Suprapubic skin (tissue), 4 donors: ENCODE measurements around the gene SYNE3. TPM values are rescaled to one million over a fixed set of nuclear protein-coding genes. Genes with fewer than 3 reads are reported as not detected.

Source experiments
- DNase-seq, 2 donors: peaks; one replicate each; pipeline ENCODE4 v3.0.0-alpha.2; 2019; ENCODE audit warnings: low spot score in 2 of 2
- H3K27ac ChIP-seq: fragments of 200-600 bp; sonication (generic); one replicate; pipeline ENCODE4 v1.5.1; 2019
- H3K27me3 ChIP-seq: fragments of 200-600 bp; sonication (generic); one replicate; pipeline ENCODE4 v1.5.1; 2019
- H3K36me3 ChIP-seq: fragments of 200-600 bp; sonication (generic); one replicate; pipeline ENCODE4 v1.5.1; 2019
- H3K4me1 ChIP-seq: fragments of 200-600 bp; sonication (generic); one replicate; pipeline ENCODE4 v1.5.1; 2019
- H3K4me3 ChIP-seq: fragments of 200-600 bp; sonication (generic); one replicate; pipeline ENCODE4 v1.5.1; 2019; ENCODE audit warnings: mild to moderate bottlenecking
- H3K9me3 ChIP-seq: fragments of 200-600 bp; sonication (generic); one replicate; pipeline ENCODE4 v1.5.1; 2019
- EP300 ChIP-seq: sonication (generic); formaldehyde crosslinking; IDR thresholded peaks from one replicate; pipeline ENCODE4 v1.6.1; 2017; ENCODE audit warnings: antibody characterized with exemption
- POLR2A ChIP-seq, 2 donors: fragments of 450-650 bp; IDR thresholded peaks; one replicate each; pipeline ENCODE4 v1.6.1; 2017; ENCODE audit warnings: antibody characterized with exemption in 2 of 2, mild to moderate bottlenecking in 2 of 2, moderate library complexity in 2 of 2
- POLR2AphosphoS5 ChIP-seq, 3 donors: sonication (generic); formaldehyde crosslinking; IDR thresholded peaks; one replicate each; pipeline ENCODE4 v1.6.1; 2017; ENCODE audit warnings: antibody characterized with exemption in 3 of 3
- WGBS: methylation state at CpG from one replicate; pipeline ENCODE4 v1.1.5; 2018; 5-methylcytosine and 5-hydroxymethylcytosine counted together
- total RNA-seq, 4 donors: library from RNA; depleted of rRNA; stranded (reverse); fragments of >200 nt; gene quantifications; one replicate each; pipeline ENCODE4 v1.1.0, GENCODE V29; 2016
- TF ChIP-seq, protein P1 (sequence below), 2 donors: fragments of 200-600 bp in 1 of 2; fragments of 450-650 bp in 1 of 2; sonication (generic) in 1 of 2; IDR thresholded peaks; one replicate each; pipeline ENCODE4 v1.5.1; 2016 to 2019; ENCODE audit warnings: antibody characterized with exemption in 2 of 2, mild to moderate bottlenecking in 1 of 2, moderate library complexity in 1 of 2

SYNE3 gene
- total RNA-seq, 4 donors from 2014 or later, result 9.1 to 21.4 (median 12.8) TPM

GRCh38 chr14:95545515-95546168 lies 29.2 kb upstream of the SYNE3 start:
- no peaks in the 10 kb centered on the region for H3K27me3 ChIP-seq

GRCh38 chr14:95544588-95544987 lies 28.1 kb upstream of the SYNE3 start:
- no peak for TF ChIP-seq POLR2AphosphoS5 (IDR thresholded peaks at IDR 0.05)
- Histone ChIP-seq H3K4me3 (no peak overlapping the region), H3K4me1 (peaks cover 3% of the 10 kb centered on the region), H3K27ac (no peak overlapping the region), H3K27me3 (no peaks in the 10 kb centered on the region), H3K36me3 (peaks cover 17% of the 10 kb centered on the region), H3K9me3 (no peaks in the 10 kb centered on the region)
- WGBS, result 88% methylated on average over 8 of the region's 8 CpGs
- DNase-seq, result no peak

More at GRCh38 chr14:95545515-95546168, 29.2 kb upstream of the SYNE3 start:
- Histone ChIP-seq H3K4me1 (peaks cover 3% of the 10 kb centered on the region), H3K4me3 (no peak overlapping the region), H3K9me3 (no peaks in the 10 kb centered on the region), H3K36me3 (peaks cover 22% of the 10 kb centered on the region), H3K27ac (no peak overlapping the region)
- no peak for DNase-seq
- WGBS, result 76% methylated on average over 5 of the region's 5 CpGs
- TF ChIP-seq POLR2AphosphoS5 (IDR thresholded peaks at IDR 0.05) (no peak), EP300 (no peak), POLR2A (IDR thresholded peaks at IDR 0.05) (no peak)
- TF ChIP-seq, protein P1, sequence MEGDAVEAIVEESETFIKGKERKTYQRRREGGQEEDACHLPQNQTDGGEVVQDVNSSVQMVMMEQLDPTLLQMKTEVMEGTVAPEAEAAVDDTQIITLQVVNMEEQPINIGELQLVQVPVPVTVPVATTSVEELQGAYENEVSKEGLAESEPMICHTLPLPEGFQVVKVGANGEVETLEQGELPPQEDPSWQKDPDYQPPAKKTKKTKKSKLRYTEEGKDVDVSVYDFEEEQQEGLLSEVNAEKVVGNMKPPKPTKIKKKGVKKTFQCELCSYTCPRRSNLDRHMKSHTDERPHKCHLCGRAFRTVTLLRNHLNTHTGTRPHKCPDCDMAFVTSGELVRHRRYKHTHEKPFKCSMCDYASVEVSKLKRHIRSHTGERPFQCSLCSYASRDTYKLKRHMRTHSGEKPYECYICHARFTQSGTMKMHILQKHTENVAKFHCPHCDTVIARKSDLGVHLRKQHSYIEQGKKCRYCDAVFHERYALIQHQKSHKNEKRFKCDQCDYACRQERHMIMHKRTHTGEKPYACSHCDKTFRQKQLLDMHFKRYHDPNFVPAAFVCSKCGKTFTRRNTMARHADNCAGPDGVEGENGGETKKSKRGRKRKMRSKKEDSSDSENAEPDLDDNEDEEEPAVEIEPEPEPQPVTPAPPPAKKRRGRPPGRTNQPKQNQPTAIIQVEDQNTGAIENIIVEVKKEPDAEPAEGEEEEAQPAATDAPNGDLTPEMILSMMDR (IDR thresholded peaks at IDR 0.05), result no peak

DNA sequence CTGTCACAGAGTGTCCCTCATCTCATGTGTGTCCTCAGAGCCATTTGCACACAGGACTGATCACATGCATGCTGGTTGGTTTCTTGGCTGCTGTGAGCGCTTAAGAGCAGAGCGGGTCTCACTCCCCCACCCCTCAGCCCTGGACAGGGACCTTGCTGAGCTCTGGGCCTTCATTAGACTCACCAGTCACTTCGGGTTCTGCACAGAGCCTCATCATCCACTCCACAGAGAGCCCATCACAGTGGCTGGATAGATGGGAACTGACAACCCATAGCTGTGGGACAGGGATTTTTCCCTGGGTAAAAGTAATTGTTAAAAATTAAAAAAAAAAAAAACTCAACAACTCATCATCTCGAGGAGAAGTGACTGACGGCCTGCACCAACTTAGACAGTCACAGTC lies 26.6 kb upstream of the SYNE3 start:
- Histone ChIP-seq H3K27ac (no peak overlapping the region), H3K27me3 (no peaks in the 10 kb centered on the region), H3K9me3 (no peaks in the 10 kb centered on the region), H3K36me3 (peaks cover 17% of the 10 kb centered on the region), H3K4me1 (peaks cover 11% of the 10 kb centered on the region), H3K4me3 (no peak overlapping the region)
- no peak for TF ChIP-seq EP300
- TF ChIP-seq, protein P1 (IDR thresholded peaks at IDR 0.05), result no peak
- no peak for DNase-seq
- WGBS, result 93% methylated on average over 5 of the region's 5 CpGs

DNA sequence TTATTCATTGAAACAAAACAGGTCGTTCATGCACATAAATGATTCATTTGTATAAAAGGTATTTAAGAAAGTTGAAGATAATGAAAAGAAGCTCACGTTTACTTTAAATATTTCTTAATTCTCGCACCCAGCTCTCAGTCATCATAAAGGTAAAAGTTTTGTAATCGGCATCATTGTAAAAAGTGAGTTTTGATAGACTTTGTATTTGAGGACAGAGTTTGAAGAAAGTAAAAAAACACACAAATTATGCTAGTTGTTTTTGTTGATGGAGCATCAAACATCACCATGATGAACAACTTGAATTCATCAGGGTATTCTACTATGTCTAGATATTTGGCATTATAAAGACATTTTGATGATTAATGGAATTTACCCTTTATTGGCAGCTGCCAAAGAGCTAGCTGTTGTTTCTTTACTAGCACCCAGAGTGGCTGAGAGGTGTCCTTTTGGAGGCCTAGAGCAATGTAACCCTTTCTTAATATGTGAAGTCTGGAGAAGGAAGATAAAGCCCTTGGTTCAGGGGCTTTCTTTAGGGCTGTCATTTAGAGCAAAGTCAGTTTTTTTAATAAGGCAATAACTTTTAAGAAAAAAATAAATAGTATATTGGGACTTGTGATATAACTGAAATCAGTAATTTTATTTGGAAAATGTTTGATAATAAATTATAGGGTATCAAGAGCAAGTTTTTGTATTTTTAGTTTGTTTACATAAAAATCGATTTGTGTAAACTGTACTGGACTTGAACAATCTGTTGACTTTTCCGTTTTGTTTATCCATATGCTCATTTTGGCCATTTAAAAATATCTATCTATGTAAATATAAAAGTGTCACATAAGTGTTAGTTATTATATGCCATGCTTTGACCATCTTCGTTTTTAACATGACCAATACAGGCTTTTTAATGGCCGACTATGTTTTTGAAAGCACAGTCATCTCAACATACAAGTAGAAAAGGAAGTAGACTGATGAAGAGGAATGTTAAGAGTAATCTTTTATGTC lies 25.8 kb upstream of the SYNE3 start:
- no peaks in the 10 kb centered on the region for H3K9me3 ChIP-seq
- no peak for DNase-seq
- WGBS, result 89% methylated on average over 8 of the region's 8 CpGs
- peaks cover 17% of the 10 kb centered on the region for H3K4me1 ChIP-seq
- H3K4me3 ChIP-seq, result no peak overlapping the region
- H3K36me3 ChIP-seq, result peaks cover 14% of the 10 kb centered on the region
- H3K27me3 ChIP-seq, result no peaks in the 10 kb centered on the region
- no peak for TF ChIP-seq POLR2AphosphoS5 (IDR thresholded peaks at IDR 0.05)
- TF ChIP-seq POLR2A (IDR thresholded peaks at IDR 0.05), result no peak
- no peak for TF ChIP-seq EP300
- TF ChIP-seq, protein P1 (IDR thresholded peaks at IDR 0.05), result no peak
- H3K27ac ChIP-seq, result no peak overlapping the region

DNA sequence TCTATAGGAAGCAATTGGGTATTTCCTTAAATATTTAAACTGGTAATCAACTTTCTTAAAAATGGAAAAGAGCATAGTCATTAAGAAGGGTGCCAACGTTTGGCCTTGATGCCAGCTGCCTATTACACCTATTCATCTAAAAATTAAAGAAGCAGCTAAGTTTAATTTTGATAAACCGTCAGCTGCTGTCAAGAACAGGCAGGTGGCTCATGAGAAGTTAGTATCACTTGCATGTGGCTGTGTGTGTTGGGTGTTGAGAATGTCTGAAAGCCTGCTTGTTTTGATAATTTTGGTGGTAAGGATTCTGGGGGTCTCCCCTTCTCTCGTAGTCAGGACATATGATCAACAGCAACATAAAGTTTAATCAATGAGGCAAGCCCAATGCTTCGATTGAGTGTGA lies 24.9 kb upstream of the SYNE3 start:
- Histone ChIP-seq H3K4me3 (no peak overlapping the region), H3K27ac (no peak overlapping the region), H3K4me1 (peaks cover 26% of the 10 kb centered on the region), H3K36me3 (peaks cover 14% of the 10 kb centered on the region), H3K9me3 (no peaks in the 10 kb centered on the region), H3K27me3 (no peaks in the 10 kb centered on the region)
- 77% methylated on average over 4 of the region's 4 CpGs for WGBS
- TF ChIP-seq POLR2AphosphoS5 (IDR thresholded peaks at IDR 0.05), result no peak
- TF ChIP-seq, protein P1 (IDR thresholded peaks at IDR 0.05), result no peak
- no peak for TF ChIP-seq EP300
- no peak for DNase-seq
